Heart right ventricle (tissue), 16 donors: ENCODE measurements around the gene MYL6. TPM values are rescaled to one million over a fixed set of nuclear protein-coding genes. Genes with fewer than 3 reads are reported as not detected.
A peak's percentile ranks its signal among the peaks of the same experiment; 100 is the strongest.

Experiments used
- ATAC-seq, 8 donors: fragments of 200-7000 bp; cut with Tn5 transposase; one replicate each; pipeline ENCODE4 v1.9.1; 2020; ENCODE audit warnings: mild to moderate bottlenecking in 8 of 8, moderate library complexity in 8 of 8, moderate number of reproducible peaks in 1 of 8
- DNase-seq, 2 donors: peaks; one replicate each; pipeline ENCODE4 v3.0.0-alpha.2; 2020
- H3K27ac ChIP-seq, 10 donors: fragments of 200-600 bp; sonication (generic) in 2 of 10; one replicate each; pipeline versions ENCODE4 v1.5.0 to v1.8.0; 2020 to 2022; ENCODE audit warnings: mild to moderate bottlenecking in 3 of 10
- H3K27me3 ChIP-seq, 7 donors: fragments of 200-600 bp; one replicate each; pipeline ENCODE4 v1.8.0; 2021 to 2022; ENCODE audit warnings: mild to moderate bottlenecking in 2 of 7
- H3K36me3 ChIP-seq, 9 donors: fragments of 200-600 bp; sonication (generic) in 1 of 9; one replicate each; pipeline versions ENCODE4 v1.5.0 to v1.8.0; 2020 to 2022; ENCODE audit warnings: mild to moderate bottlenecking in 2 of 9
- H3K4me1 ChIP-seq, 9 donors: fragments of 200-600 bp; sonication (generic) in 1 of 9; one replicate each; pipeline versions ENCODE4 v1.5.0 to v1.8.0; 2020 to 2022; ENCODE audit warnings: mild to moderate bottlenecking in 4 of 9
- H3K4me3 ChIP-seq, 10 donors: fragments of 200-600 bp; sonication (generic) in 2 of 10; one replicate each; pipeline versions ENCODE4 v1.5.0 to v1.8.0; 2020 to 2022; ENCODE audit warnings: mild to moderate bottlenecking in 7 of 10, moderate library complexity in 2 of 10
- H3K9me3 ChIP-seq, 11 donors: fragments of 200-600 bp in 10 of 11; sonication (generic) in 2 of 11; one replicate each; pipeline versions ENCODE4 v1.5.0 to v1.8.0; 2013 to 2022; ENCODE audit warnings: mild to moderate bottlenecking in 2 of 11, control low read depth in 1 of 11, moderate library complexity in 1 of 11
- WGBS, 2 donors: extraction: QIAGEN DNeasy Blood & Tissue Kit; methylation state at CpG; one replicate each; pipeline ENCODE4 v1.1.7; 2013; ENCODE audit warnings: inconsistent platforms in 1 of 2; 5-methylcytosine and 5-hydroxymethylcytosine counted together
- intact Hi-C, 10 donors: fragments of 100-400 bp; cut with DNase I; formaldehyde crosslinking; loops; one replicate each; pipeline versions ENCODE4 v1.11.1 to v1.14.2; 2022
- polyA plus RNA-seq, 2 donors: library from polyadenylated mRNA; stranded (reverse); fragments of 200-250 nt; gene quantifications; one replicate each; pipeline ENCODE4 v1.2.3, GENCODE V29; 2013
- total RNA-seq, 10 donors: library from RNA; stranded (reverse); fragmentation: NEBNext Ultra II Directional in 3 of 10; extraction: Animal tissue kit (Norgen Biotek cat#: 25700) in 3 of 10; gene quantifications; one replicate each; pipeline versions ENCODE4 v1.2.1 to v1.2.4, GENCODE V29; 2021 to 2023
- TF ChIP-seq, protein P1 (sequence below), 9 donors: fragments of 200-600 bp; sonication (generic) in 2 of 9; IDR thresholded peaks; one replicate each; pipeline versions ENCODE4 v1.5.0 to v1.8.0; 2021 to 2022; ENCODE audit warnings: antibody characterized with exemption in 9 of 9, mild to moderate bottlenecking in 5 of 9, moderate library complexity in 1 of 9
- donor health status: Arrhythmogenic right ventricular cardiomyopathy.
- donor health status: ischemic (EF 13 %, LVEDD 7.1; RV severe dilation, severe dysfunction).
- donor health status: healthy with polysubstance abuse.
- donor health status: DM: no; HTN: yes; CAD: no.
- donor health status: DM: no; HTN: no; CAD: no.
- donor health status: ischemic (EF 25% LVEDD 6.9; RV normal size, moderate dysfunction).
- donor health status: ischemic (EF 25% LVEDD 5.7; RV mildly dilated, moderate dysfunction).
- donor health status: healthy.
- donor health status: DM: yes; HTN: yes; CAD: no.
- donor health status: Ischemic cardiomyopathy.
- donor health status: ischemic (EF 35%, LVEDD 5.7; RV mildly dilated, moderate dysfunction).
- donor health status: nonischemic (EF 11% LVEDD 7.7; RV severe dilation, severe dysfunction).
- donor health status: DM: yes; HTN: yes; CAD: no.
- donor health status: PGD.
- donor health status: ischemic (EF 29% LVEDD 5.4; RV normal size, mild dysfunction).
- donor health status: nonischemic (EF 23%, LVEDD 6.1; RV moderate dilation, normal function).

MYL6 gene
- total and polyA plus RNA-seq, 12 donors = 355 to 2,127 (median 503) TPM

DNA sequence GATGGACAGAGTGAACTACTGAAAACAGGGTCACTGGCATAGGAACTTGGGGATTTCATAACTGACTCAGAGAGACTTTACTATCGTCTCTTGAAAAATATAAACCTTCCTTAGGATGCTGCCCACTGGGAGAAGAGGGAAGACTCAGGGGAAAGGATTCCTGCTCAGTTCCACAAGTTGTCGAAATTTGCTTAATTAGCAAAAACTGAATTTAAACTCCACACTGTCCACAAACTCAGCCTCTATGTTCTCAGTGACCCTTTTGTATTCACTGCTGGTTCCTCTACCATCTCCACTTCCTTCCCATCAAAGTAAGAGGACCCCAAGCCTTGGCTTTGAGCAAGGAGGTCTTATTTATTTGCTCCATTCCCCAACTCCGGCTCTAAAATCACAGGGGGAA lies 12.9 kb upstream of the MYL6 start:
- TF ChIP-seq, protein P1, sequence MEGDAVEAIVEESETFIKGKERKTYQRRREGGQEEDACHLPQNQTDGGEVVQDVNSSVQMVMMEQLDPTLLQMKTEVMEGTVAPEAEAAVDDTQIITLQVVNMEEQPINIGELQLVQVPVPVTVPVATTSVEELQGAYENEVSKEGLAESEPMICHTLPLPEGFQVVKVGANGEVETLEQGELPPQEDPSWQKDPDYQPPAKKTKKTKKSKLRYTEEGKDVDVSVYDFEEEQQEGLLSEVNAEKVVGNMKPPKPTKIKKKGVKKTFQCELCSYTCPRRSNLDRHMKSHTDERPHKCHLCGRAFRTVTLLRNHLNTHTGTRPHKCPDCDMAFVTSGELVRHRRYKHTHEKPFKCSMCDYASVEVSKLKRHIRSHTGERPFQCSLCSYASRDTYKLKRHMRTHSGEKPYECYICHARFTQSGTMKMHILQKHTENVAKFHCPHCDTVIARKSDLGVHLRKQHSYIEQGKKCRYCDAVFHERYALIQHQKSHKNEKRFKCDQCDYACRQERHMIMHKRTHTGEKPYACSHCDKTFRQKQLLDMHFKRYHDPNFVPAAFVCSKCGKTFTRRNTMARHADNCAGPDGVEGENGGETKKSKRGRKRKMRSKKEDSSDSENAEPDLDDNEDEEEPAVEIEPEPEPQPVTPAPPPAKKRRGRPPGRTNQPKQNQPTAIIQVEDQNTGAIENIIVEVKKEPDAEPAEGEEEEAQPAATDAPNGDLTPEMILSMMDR (IDR thresholded peaks at IDR 0.05) = no peak
- Histone ChIP-seq H3K27me3 (no peaks in the 10 kb centered on the region), H3K9me3 (no peaks in the 10 kb centered on the region), H3K4me1 (peaks cover 8 to 56% (median 35%) of the 10 kb centered on the region in 9 donors), H3K27ac (peak overlapping the region in 7 of 10 donors; percentile 80 to 91 (median 82)), H3K4me3 (no peak overlapping the region), H3K36me3 (peaks cover 0 to 62% (median 32%) of the 10 kb centered on the region in 9 donors)
- intact Hi-C loops = no loop called here
- ATAC-seq = no peak
- WGBS, 2 donors = 92% methylated on average over 3 of the region's 3 CpGs
- DNase-seq = no peak

DNA sequence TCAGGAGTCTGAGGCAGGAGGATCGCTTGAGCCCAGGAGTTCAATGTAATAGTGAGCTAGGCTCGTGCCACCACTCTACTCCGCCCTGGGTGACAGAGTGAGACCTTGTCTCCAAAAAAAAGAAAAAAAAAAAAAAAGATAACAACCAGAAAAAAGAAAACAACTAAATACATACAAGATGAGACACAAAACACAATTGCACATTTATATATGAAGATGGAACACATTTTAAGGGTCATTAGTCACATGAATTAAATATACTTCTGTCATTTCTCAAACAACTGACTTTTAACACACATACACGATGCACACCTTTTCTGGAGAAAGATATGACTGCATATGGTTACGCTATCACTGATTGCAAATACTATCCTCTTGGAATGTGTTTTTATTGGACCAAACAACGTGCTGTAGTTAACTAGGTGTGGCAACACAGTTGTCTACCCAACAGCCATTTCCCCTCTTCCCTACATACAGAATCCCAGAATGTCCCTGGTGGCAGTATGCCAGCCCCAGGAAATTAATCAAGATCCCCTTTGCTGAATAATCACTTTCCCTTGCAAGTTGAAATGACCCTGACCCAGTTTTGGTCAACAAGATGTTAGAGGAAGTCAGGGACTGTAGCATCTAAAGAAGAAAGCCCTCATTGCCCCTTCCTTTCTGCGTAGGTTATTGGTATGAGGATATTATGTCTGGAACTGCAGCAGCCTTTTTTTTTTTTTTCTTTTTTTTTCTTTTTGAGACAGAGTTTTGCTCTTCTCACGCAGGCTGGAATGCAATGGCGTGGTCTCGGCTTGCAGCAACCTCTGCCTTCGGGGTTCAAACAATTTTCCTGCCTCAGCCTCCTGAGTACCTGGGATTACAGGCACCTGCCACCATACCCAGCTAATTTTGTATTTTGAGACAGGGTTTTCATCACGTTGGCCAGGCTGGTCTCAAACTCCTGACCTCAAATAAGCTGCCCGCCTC lies 11.4 kb upstream of the MYL6 start:
- intact Hi-C loops = no loop called here
- H3K4me3 ChIP-seq = no peak overlapping the region
- ATAC-seq (peak in 3 of 8 donors; percentile 7 to 33 (median 22)), DNase-seq (no peak)
- TF ChIP-seq, protein P1 (IDR thresholded peaks at IDR 0.05) = no peak
- H3K9me3 ChIP-seq = no peaks in the 10 kb centered on the region
- WGBS, 2 donors = 62 to 69% methylated on average over 13 of the region's 13 CpGs
- peaks cover 14 to 69% (median 48%) of the 10 kb centered on the region in 9 donors for H3K4me1 ChIP-seq
- H3K36me3 ChIP-seq = peaks cover 0 to 49% (median 26%) of the 10 kb centered on the region in 9 donors
- peak overlapping the region in 5 of 10 donors; percentile 4 to 62 (median 53) for H3K27ac ChIP-seq
- H3K27me3 ChIP-seq = no peaks in the 10 kb centered on the region

DNA sequence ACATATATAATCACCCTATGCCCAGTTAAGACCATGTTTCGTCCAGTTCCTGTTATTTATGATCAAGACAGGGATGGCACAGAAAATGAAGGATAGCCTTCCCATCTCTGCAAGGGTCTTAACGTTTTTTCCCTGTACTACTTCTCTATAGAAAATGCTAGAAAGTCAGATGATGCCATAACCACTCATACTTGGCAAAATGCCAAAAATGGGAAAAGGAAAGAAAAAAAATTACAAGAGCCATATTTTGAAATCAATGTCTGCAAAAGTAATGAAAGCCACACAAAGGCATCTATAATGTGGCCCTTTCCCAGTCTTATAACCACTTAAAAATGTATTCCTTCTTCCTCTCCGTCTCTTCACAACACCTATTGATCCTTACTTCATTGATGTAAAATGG lies 7.6 kb upstream of the MYL6 start:
- 65 to 72% methylated on average over 3 of the region's 3 CpGs for WGBS, 2 donors
- TF ChIP-seq, protein P1 (IDR thresholded peaks at IDR 0.05) = no peak
- Histone ChIP-seq H3K36me3 (peaks cover 0 to 15% (median 0%) of the 10 kb centered on the region in 9 donors), H3K4me3 (no peak overlapping the region), H3K27me3 (no peaks in the 10 kb centered on the region), H3K9me3 (no peaks in the 10 kb centered on the region), H3K4me1 (peaks cover 7 to 44% (median 39%) of the 10 kb centered on the region in 9 donors), H3K27ac (peak overlapping the region in 2 of 10 donors; percentile 91 to 95)
- DNase-seq (no peak), ATAC-seq (no peak)
- intact Hi-C loops = no loop called here

DNA sequence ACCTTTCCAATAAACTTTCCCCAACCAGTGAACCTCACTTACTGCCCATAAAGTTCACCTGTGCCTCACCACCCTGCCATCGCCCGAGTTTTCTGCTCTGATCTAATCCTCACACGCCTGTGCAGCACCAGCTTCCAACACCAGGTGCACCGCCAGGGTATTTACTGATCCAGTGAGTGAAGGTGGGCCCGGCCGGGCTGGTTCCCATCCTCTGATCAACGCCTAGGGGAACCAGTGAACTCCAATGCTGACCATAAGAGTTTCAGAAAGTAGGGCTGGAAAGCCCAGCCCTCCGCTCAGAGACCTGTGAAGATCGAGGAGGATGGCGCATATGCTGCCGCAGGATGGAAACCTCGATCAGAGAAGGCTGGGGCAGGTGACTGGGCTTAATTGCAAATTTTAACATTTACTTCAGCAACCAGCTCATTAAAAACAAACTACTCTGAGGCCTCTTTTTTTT lies 6.5 kb upstream of the MYL6 start:
- H3K27ac ChIP-seq = peak overlapping the region; percentile 89 to 97 (median 93)
- no peaks in the 10 kb centered on the region for H3K27me3 ChIP-seq
- peak overlapping the region; percentile 38 to 85 (median 69) for H3K4me3 ChIP-seq
- TF ChIP-seq, protein P1 (IDR thresholded peaks at IDR 0.05) = peak in 5 of 9 donors; percentile 21 to 38 (median 34)
- no peaks in the 10 kb centered on the region for H3K9me3 ChIP-seq
- peaks cover 3 to 41% (median 35%) of the 10 kb centered on the region in 9 donors for H3K4me1 ChIP-seq
- DNase-seq (no peak), ATAC-seq (peak; percentile 16 to 46 (median 28))
- 6 to 11% methylated on average over 12 of the region's 12 CpGs for WGBS, 2 donors
- peaks cover 0 to 16% (median 0%) of the 10 kb centered on the region in 9 donors for H3K36me3 ChIP-seq
- intact Hi-C loops = loop anchor here in 1 of 10 donors (2.0 kb wide), 1 partner anchor 37 kb away; the partner anchor contains the start of gene SMARCC2
